GM12878 (cell line): Measurements from ENCODE around the gene CAVIN1. TPM values are rescaled to one million over a fixed set of nuclear protein-coding genes. Genes with fewer than 3 reads are reported as not detected.

ENCODE experiments used
- CBX5 ChIP-seq: sonication (generic); IDR thresholded peaks from 2 replicates; pipeline ENCODE4 v1.6.1; 2016; ENCODE audit warnings: low read depth, moderate library complexity, mild to moderate bottlenecking, inconsistent platforms
- CUX1 ChIP-seq: IDR thresholded peaks from 2 replicates; pipeline ENCODE4 v1.6.1; 2012; ENCODE audit warnings: improper control_type of control experiment, low read depth, low read length; ENCODE audit not compliant: insufficient replicate concordance
- DPF2 ChIP-seq: fragments of 450-650 bp; IDR thresholded peaks from 2 replicates; pipeline ENCODE4 v1.6.1; 2017; ENCODE audit warnings: mild to moderate bottlenecking
- EED ChIP-seq: sonication (generic); IDR thresholded peaks from 2 replicates; pipeline ENCODE4 v1.6.1; 2016; ENCODE audit warnings: antibody characterized with exemption, low read depth
- FOXM1 ChIP-seq: IDR thresholded peaks from 2 replicates; pipeline ENCODE4 v1.6.1; 2012; ENCODE audit warnings: low read depth, mild to moderate bottlenecking, inconsistent platforms, low read length, moderate library complexity
- GATAD2B ChIP-seq: fragments of 450-650 bp; conservative IDR thresholded peaks from 2 replicates; pipeline ENCODE4 v1.6.1; 2017; ENCODE audit warnings: low read depth, mild to moderate bottlenecking, moderate library complexity
- IRF4 ChIP-seq: IDR thresholded peaks from 2 replicates; pipeline ENCODE4 v1.6.1; 2011; ENCODE audit warnings: low read depth, low read length
- JUNB ChIP-seq: IDR thresholded peaks from 2 replicates; pipeline ENCODE4 v1.6.1; 2016; ENCODE audit warnings: antibody characterized with exemption, mild to moderate bottlenecking
- KAT2A ChIP-seq: conservative IDR thresholded peaks from 2 replicates; pipeline ENCODE4 v1.6.1; 2011; ENCODE audit warnings: low read depth, low read length; ENCODE audit not compliant: control insufficient read depth
- PAX8 ChIP-seq: fragments of 450-650 bp; IDR thresholded peaks from 2 replicates; pipeline ENCODE4 v1.6.1; 2017; ENCODE audit warnings: mild to moderate bottlenecking, moderate library complexity
- POU2F2 ChIP-seq: IDR thresholded peaks from 3 replicates; pipeline ENCODE4 v1.6.1; 2011; ENCODE audit warnings: low read depth, mild to moderate bottlenecking, low read length, borderline replicate concordance
- SPI1 ChIP-seq: IDR thresholded peaks from 2 replicates; pipeline ENCODE4 v1.6.1; 2011; ENCODE audit warnings: low read depth, mild to moderate bottlenecking, low read length, moderate library complexity, borderline replicate concordance; ENCODE audit not compliant: insufficient read depth
- TBL1XR1 ChIP-seq: IDR thresholded peaks from 2 replicates; pipeline ENCODE4 v1.6.1; 2012; ENCODE audit warnings: low read depth, low read length, improper control_type of control experiment
- TCF7 ChIP-seq: IDR thresholded peaks from 2 replicates; pipeline ENCODE4 v1.6.1; 2014; ENCODE audit warnings: antibody characterized with exemption, borderline replicate concordance
- polyA plus RNA-seq, 11 experiments: library from polyadenylated mRNA; depleted of rRNA in 4 of 11; unstranded in 6 of 11; stranded (reverse) in 5 of 11; fragments of >200 nt; fragmentation: Nextera tagmentation in 4 of 11; fragmentation: Illumina TruSeq in 1 of 11; extraction: Ambion mirVana in 4 of 11; extraction: Trizol in 1 of 11; gene quantifications; 1 replicate in 1 of 11; 2 replicates in 10 of 11; pipeline versions ENCODE4 v1.2.1 to v1.2.3, GENCODE V29; 2011 to 2016; ENCODE audit warnings: inconsistent platforms in 2 of 11, missing spikeins in 2 of 11, low read depth in 1 of 11
- total RNA-seq, 4 experiments: library from RNA; depleted of rRNA in 3 of 4; stranded (reverse); fragments of >200 nt in 3 of 4; fragmentation: Illumina TruSeq in 1 of 4; extraction: Trizol in 1 of 4; gene quantifications; 2 replicates each; pipeline versions ENCODE4 v1.2.1 to v1.2.3, GENCODE V29; 2013 to 2021
- TF ChIP-seq, protein P1 (sequence below): fragments of 450-650 bp; IDR thresholded peaks from 2 replicates; pipeline ENCODE4 v1.6.1; 2017; ENCODE audit warnings: antibody characterized with exemption, mild to moderate bottlenecking, moderate library complexity
- TF ChIP-seq, protein P2 (sequence below): fragments of 450-650 bp; formaldehyde crosslinking; IDR thresholded peaks from 2 replicates; pipeline ENCODE4 v1.5.0; 2022; ENCODE audit warnings: mild to moderate bottlenecking, missing genetic modification characterization
- TF ChIP-seq, protein P3 (sequence below): fragments of 450-650 bp; IDR thresholded peaks from 2 replicates; pipeline ENCODE4 v1.6.1; 2017; ENCODE audit warnings: low read depth, mild to moderate bottlenecking, moderate library complexity

Gene CAVIN1
- total and polyA plus RNA-seq, 10 of the 15 experiments (the other 5 are each of a cell fraction or from before 2014, with no cell fraction given) = 0.03 to 1.1 (median 0.37) TPM

GRCh38 chr17:42378959-42379594, 44.0 kb downstream of the CAVIN1 start (continued):
- TF ChIP-seq, protein P1, sequence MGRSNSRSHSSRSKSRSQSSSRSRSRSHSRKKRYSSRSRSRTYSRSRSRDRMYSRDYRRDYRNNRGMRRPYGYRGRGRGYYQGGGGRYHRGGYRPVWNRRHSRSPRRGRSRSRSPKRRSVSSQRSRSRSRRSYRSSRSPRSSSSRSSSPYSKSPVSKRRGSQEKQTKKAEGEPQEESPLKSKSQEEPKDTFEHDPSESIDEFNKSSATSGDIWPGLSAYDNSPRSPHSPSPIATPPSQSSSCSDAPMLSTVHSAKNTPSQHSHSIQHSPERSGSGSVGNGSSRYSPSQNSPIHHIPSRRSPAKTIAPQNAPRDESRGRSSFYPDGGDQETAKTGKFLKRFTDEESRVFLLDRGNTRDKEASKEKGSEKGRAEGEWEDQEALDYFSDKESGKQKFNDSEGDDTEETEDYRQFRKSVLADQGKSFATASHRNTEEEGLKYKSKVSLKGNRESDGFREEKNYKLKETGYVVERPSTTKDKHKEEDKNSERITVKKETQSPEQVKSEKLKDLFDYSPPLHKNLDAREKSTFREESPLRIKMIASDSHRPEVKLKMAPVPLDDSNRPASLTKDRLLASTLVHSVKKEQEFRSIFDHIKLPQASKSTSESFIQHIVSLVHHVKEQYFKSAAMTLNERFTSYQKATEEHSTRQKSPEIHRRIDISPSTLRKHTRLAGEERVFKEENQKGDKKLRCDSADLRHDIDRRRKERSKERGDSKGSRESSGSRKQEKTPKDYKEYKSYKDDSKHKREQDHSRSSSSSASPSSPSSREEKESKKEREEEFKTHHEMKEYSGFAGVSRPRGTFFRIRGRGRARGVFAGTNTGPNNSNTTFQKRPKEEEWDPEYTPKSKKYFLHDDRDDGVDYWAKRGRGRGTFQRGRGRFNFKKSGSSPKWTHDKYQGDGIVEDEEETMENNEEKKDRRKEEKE = no peak
- TF ChIP-seq EED (peak; percentile 86), IRF4 (peak; percentile 47; the same call in 1 of the 2 replicates), SPI1 (peak; percentile 22; the same call in 1 of the 2 replicates), FOXM1 (peak; percentile 93; the same call in 1 of the 2 replicates), POU2F2 (peak; percentile 63; the same call in 2 of the 3 replicates), KAT2A (no peak), CBX5 (0 out of 2 replicates have a peak, but pooled peaks have one; percentile 24), PAX8 (no peak), CUX1 (no peak), JUNB (peak; percentile 88), TCF7 (no peak), GATAD2B (no peak), DPF2 (peak; percentile 59; the same call in 1 of the 2 replicates), TBL1XR1 (0 out of 2 replicates have a peak, but pooled peaks have one; percentile 30)
- TF ChIP-seq, protein P2, sequence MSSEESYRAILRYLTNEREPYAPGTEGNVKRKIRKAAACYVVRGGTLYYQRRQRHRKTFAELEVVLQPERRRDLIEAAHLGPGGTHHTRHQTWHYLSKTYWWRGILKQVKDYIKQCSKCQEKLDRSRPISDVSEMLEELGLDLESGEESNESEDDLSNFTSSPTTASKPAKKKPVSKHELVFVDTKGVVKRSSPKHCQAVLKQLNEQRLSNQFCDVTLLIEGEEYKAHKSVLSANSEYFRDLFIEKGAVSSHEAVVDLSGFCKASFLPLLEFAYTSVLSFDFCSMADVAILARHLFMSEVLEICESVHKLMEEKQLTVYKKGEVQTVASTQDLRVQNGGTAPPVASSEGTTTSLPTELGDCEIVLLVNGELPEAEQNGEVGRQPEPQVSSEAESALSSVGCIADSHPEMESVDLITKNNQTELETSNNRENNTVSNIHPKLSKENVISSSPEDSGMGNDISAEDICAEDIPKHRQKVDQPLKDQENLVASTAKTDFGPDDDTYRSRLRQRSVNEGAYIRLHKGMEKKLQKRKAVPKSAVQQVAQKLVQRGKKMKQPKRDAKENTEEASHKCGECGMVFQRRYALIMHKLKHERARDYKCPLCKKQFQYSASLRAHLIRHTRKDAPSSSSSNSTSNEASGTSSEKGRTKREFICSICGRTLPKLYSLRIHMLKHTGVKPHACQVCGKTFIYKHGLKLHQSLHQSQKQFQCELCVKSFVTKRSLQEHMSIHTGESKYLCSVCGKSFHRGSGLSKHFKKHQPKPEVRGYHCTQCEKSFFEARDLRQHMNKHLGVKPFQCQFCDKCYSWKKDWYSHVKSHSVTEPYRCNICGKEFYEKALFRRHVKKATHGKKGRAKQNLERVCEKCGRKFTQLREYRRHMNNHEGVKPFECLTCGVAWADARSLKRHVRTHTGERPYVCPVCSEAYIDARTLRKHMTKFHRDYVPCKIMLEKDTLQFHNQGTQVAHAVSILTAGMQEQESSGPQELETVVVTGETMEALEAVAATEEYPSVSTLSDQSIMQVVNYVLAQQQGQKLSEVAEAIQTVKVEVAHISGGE (CRISPR knock-in tag) = no peak
- TF ChIP-seq, protein P3, sequence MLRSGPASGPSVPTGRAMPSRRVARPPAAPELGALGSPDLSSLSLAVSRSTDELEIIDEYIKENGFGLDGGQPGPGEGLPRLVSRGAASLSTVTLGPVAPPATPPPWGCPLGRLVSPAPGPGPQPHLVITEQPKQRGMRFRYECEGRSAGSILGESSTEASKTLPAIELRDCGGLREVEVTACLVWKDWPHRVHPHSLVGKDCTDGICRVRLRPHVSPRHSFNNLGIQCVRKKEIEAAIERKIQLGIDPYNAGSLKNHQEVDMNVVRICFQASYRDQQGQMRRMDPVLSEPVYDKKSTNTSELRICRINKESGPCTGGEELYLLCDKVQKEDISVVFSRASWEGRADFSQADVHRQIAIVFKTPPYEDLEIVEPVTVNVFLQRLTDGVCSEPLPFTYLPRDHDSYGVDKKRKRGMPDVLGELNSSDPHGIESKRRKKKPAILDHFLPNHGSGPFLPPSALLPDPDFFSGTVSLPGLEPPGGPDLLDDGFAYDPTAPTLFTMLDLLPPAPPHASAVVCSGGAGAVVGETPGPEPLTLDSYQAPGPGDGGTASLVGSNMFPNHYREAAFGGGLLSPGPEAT = peak; percentile 72; the same call in 1 of the 2 replicates
